Measurements from ENCODE around the gene SCRN2. TPM values are rescaled to one million over a fixed set of nuclear protein-coding genes. Genes with fewer than 3 reads are reported as not detected.

Gene SCRN2
- 21.3 and 50.4 TPM in 2 replicates for total RNA-seq

GRCh38 chr17:47840742-47841487 is at the start of gene SCRN2:
Gene SCRN2 (minus strand): TSS chr17:47841273. CDS start chr17:47840843, 430 bp downstream.
- DNase-seq (ENCODE audit: low read depth) = peak; percentile 67

GRCh38 chr17:47889734-47890529 is 48.9 kb upstream of the SCRN2 start:
- peak; percentile 60 for DNase-seq (ENCODE audit: low read depth)

GRCh38 chr17:47888293-47888692 is 47.2 kb upstream of the SCRN2 start:
- DNase-seq (ENCODE audit: low read depth) = no peak

- DNase-seq (ENCODE audit: low read depth) = no peak
Observed at GRCh38 chr17:47884905-47885730, 44.0 kb upstream of the SCRN2 start.

GRCh38 chr17:47884427-47884740 is 43.3 kb upstream of the SCRN2 start:
- no peak for DNase-seq (ENCODE audit: low read depth)

- DNase-seq (ENCODE audit: low read depth) = no peak
Observed at GRCh38 chr17:47883589-47884426, 42.7 kb upstream of the SCRN2 start.

- no peak for DNase-seq (ENCODE audit: low read depth)
Observed at GRCh38 chr17:47882695-47883588, 41.9 kb upstream of the SCRN2 start.

- DNase-seq (ENCODE audit: low read depth) = no peak
Observed at GRCh38 chr17:47882247-47882646, 41.2 kb upstream of the SCRN2 start.

GRCh38 chr17:47879776-47880454 is 38.8 kb upstream of the SCRN2 start:
- DNase-seq (ENCODE audit: low read depth) = no peak

- peak; percentile 42 for DNase-seq (ENCODE audit: low read depth)
Observed at GRCh38 chr17:47879028-47879585, 38.0 kb upstream of the SCRN2 start.

GRCh38 chr17:47878203-47879027 is 37.3 kb upstream of the SCRN2 start:
- no peak for DNase-seq (ENCODE audit: low read depth)

- no peak for DNase-seq (ENCODE audit: low read depth)
Observed at GRCh38 chr17:47877368-47878034, 36.4 kb upstream of the SCRN2 start.

GRCh38 chr17:47875011-47875985 is 34.2 kb upstream of the SCRN2 start:
- peak; percentile 32 for DNase-seq (ENCODE audit: low read depth)

- DNase-seq (ENCODE audit: low read depth) = no peak
Observed at GRCh38 chr17:47873200-47874090, 32.4 kb upstream of the SCRN2 start.

- no peak for DNase-seq (ENCODE audit: low read depth)
Observed at GRCh38 chr17:47872651-47873161, 31.6 kb upstream of the SCRN2 start.

All from renal cortical epithelial cell (primary cell).